H9 (cell line): ENCODE measurements around the gene PLEK. TPM values are rescaled to one million over a fixed set of nuclear protein-coding genes. Genes with fewer than 3 reads are reported as not detected.

Experiments
- DNase-seq: peaks from one replicate; pipeline ENCODE4 v3.0.0-alpha.2; 2017
- H2AFZ ChIP-seq: one replicate; pipeline ENCODE4 v1.6.1; 2013; ENCODE audit warnings: mild to moderate bottlenecking, low read length, control low read depth, moderate library complexity
- H2AK5ac ChIP-seq: 2 replicates; pipeline ENCODE4 v1.6.1; 2013; ENCODE audit warnings: low read length, control low read depth, mixed read lengths; ENCODE audit not compliant: insufficient read length
- H2BK120ac ChIP-seq: one replicate; pipeline ENCODE4 v1.6.1; 2013; ENCODE audit warnings: low read depth, mild to moderate bottlenecking, low read length, control low read depth, inconsistent platforms; ENCODE audit not compliant: poor library complexity, severe bottlenecking
- H2BK12ac ChIP-seq: 2 replicates; pipeline ENCODE4 v1.6.1; 2013; ENCODE audit warnings: low read length, control low read depth, mixed read lengths, low read depth; ENCODE audit not compliant: insufficient read length
- H2BK15ac ChIP-seq: 2 replicates; pipeline ENCODE4 v1.6.1; 2013; ENCODE audit warnings: low read depth, low read length, control low read depth
- H2BK20ac ChIP-seq: one replicate; pipeline ENCODE4 v1.6.1; 2013; ENCODE audit warnings: low read depth, mild to moderate bottlenecking, low read length, control low read depth, inconsistent platforms; ENCODE audit not compliant: poor library complexity, severe bottlenecking
- H2BK5ac ChIP-seq: 2 replicates; pipeline ENCODE4 v1.6.1; 2013; ENCODE audit warnings: low read length, control low read depth, mixed read lengths; ENCODE audit not compliant: insufficient read length
- H3K14ac ChIP-seq: 2 replicates; pipeline ENCODE4 v1.6.1; 2013; ENCODE audit warnings: low read length, control low read depth; ENCODE audit not compliant: insufficient read depth
- H3K18ac ChIP-seq: 2 replicates; pipeline ENCODE4 v1.6.1; 2013; ENCODE audit warnings: low read depth, mild to moderate bottlenecking, mixed read lengths, low read length, control low read depth; ENCODE audit not compliant: insufficient read length
- H3K23ac ChIP-seq: 2 replicates; pipeline ENCODE4 v1.6.1; 2013; ENCODE audit warnings: low read length, control low read depth, mixed read lengths, low read depth; ENCODE audit not compliant: insufficient read length
- H3K23me2 ChIP-seq: 2 replicates; pipeline ENCODE4 v1.6.1; 2013; ENCODE audit warnings: low read depth, mild to moderate bottlenecking, mixed read lengths, low read length, control low read depth; ENCODE audit not compliant: insufficient read length, poor library complexity, severe bottlenecking
- H3K27ac ChIP-seq: 2 replicates; pipeline ENCODE4 v1.5.1; 2013; ENCODE audit warnings: low read length, control low read depth, mixed read lengths, low read depth; ENCODE audit not compliant: insufficient read length
- H3K27me3 ChIP-seq: 2 replicates; pipeline ENCODE4 v1.6.1; 2013; ENCODE audit warnings: low read length, control low read depth, inconsistent platforms; ENCODE audit not compliant: insufficient read depth
- H3K4ac ChIP-seq: 2 replicates; pipeline ENCODE4 v1.6.1; 2013; ENCODE audit warnings: low read depth, mild to moderate bottlenecking, control low read depth, inconsistent platforms, low read length, moderate library complexity
- H3K4me1 ChIP-seq: 2 replicates; pipeline ENCODE4 v1.6.1; 2013; ENCODE audit warnings: low read length, control low read depth, inconsistent platforms; ENCODE audit not compliant: insufficient read depth
- H3K4me2 ChIP-seq: 2 replicates; pipeline ENCODE4 v1.6.1; 2013; ENCODE audit warnings: low read length, control low read depth, mixed read lengths; ENCODE audit not compliant: insufficient read length, insufficient read depth
- H3K56ac ChIP-seq: 2 replicates; pipeline ENCODE4 v1.6.1; 2013; ENCODE audit warnings: low read depth, mild to moderate bottlenecking, mixed read lengths, low read length, control low read depth; ENCODE audit not compliant: insufficient read length
- H3K79me1 ChIP-seq: 2 replicates; pipeline ENCODE4 v1.6.1; 2013; ENCODE audit warnings: low read depth, mild to moderate bottlenecking, moderate library complexity, low read length, control low read depth, inconsistent platforms; ENCODE audit not compliant: insufficient read depth, poor library complexity, severe bottlenecking
- H3K79me2 ChIP-seq: 2 replicates; pipeline ENCODE4 v1.6.1; 2013; ENCODE audit warnings: low read length, control low read depth, inconsistent platforms; ENCODE audit not compliant: insufficient read depth
- H3K9ac ChIP-seq: 2 replicates; pipeline ENCODE4 v1.6.1; 2013; ENCODE audit warnings: low read length, control low read depth, mixed read lengths; ENCODE audit not compliant: insufficient read length; ENCODE audit errors: extremely low read depth
- H3K9me3 ChIP-seq: one replicate; pipeline ENCODE4 v1.6.1; 2013; ENCODE audit warnings: low read depth, low read length, inconsistent platforms; ENCODE audit not compliant: control insufficient read depth
- H3T11ph ChIP-seq: one replicate; pipeline ENCODE4 v1.6.1; 2013; ENCODE audit warnings: mild to moderate bottlenecking, low read length, control low read depth, inconsistent platforms
- H4K20me1 ChIP-seq: one replicate; pipeline ENCODE4 v1.6.1; 2013; ENCODE audit not compliant: control insufficient read depth, insufficient read length, insufficient read depth
- H4K5ac ChIP-seq: 2 replicates; pipeline ENCODE4 v1.6.1; 2013; ENCODE audit warnings: low read depth, mild to moderate bottlenecking, mixed read lengths, low read length, control low read depth; ENCODE audit not compliant: insufficient read length
- H4K8ac ChIP-seq: replicated peaks from 2 replicates; pipeline ENCODE4 v1.6.1; 2013; ENCODE audit warnings: low read length, control low read depth, mixed read lengths, low read depth; ENCODE audit not compliant: insufficient read length
- H4K91ac ChIP-seq: 2 replicates; pipeline ENCODE4 v1.6.1; 2013; ENCODE audit warnings: low read depth, mild to moderate bottlenecking, moderate library complexity, mixed read lengths, low read length, control low read depth; ENCODE audit not compliant: insufficient read length
- H3K27ac Mint-ChIP-seq, 3 experiments: 2 replicates in 2 of 3; 3 replicates in 1 of 3; pipeline ENCODE4 v1.8.0; 2020 to 2021; ENCODE audit warnings: mixed read lengths in 3 of 3, mild to moderate bottlenecking in 1 of 3, moderate library complexity in 1 of 3
- H3K27me3 Mint-ChIP-seq: 2 replicates; pipeline ENCODE4 v1.8.0; 2021; ENCODE audit warnings: low read depth, mild to moderate bottlenecking, moderate library complexity, mixed read lengths
- H3K36me3 Mint-ChIP-seq, 3 experiments: 2 replicates in 2 of 3; 3 replicates in 1 of 3; pipeline ENCODE4 v1.8.0; 2020 to 2021; ENCODE audit warnings: low read depth in 3 of 3, mixed read lengths in 3 of 3; ENCODE audit not compliant: insufficient read depth in 1 of 3
- H3K4me1 Mint-ChIP-seq, 2 experiments: 2 replicates each; pipeline ENCODE4 v1.8.0; 2020; ENCODE audit warnings: mixed read lengths in 2 of 2
- H3K4me3 Mint-ChIP-seq, 2 experiments: 2 replicates in 1 of 2; 3 replicates in 1 of 2; pipeline ENCODE4 v1.8.0; 2020 to 2021; ENCODE audit warnings: mild to moderate bottlenecking in 2 of 2, mixed read lengths in 2 of 2, moderate library complexity in 1 of 2
- H3K9me3 Mint-ChIP-seq, 2 experiments: 2 replicates in 1 of 2; 3 replicates in 1 of 2; pipeline ENCODE4 v1.8.0; 2020; ENCODE audit warnings: mild to moderate bottlenecking in 2 of 2, mixed read lengths in 2 of 2, moderate library complexity in 1 of 2
- CTCF ChIP-seq: fragments of 200-600 bp; sonication (generic); conservative IDR thresholded peaks from 3 replicates; pipeline ENCODE4 v1.8.0; 2021; ENCODE audit warnings: antibody characterized with exemption, mild to moderate bottlenecking
- whole genome bisulfite sequencing: extraction: QIAGEN DNeasy Blood & Tissue Kit; methylation state at CpG from one replicate; pipeline ENCODE4 v1.1.7; 2013; ENCODE audit warnings: missing lambda C conversion rate, low lambda C conversion rate, mixed read lengths; ENCODE audit not compliant: insufficient read length; ENCODE audit errors: extremely low coverage; 5-methylcytosine and 5-hydroxymethylcytosine counted together
- total RNA-seq: library from RNA; stranded (reverse); gene quantifications from 2 replicates; pipeline ENCODE4 v1.2.1, GENCODE V29; 2021

Gene PLEK
- total RNA-seq, 1 experiment from 2014 or later, result not detected

- Mint-ChIP-seq H3K27me3 (peaks cover 3% of the 10 kb centered on the region; the same call in 1 of the 2 replicates), H3K4me1 (peaks cover 5 to 12% of the 10 kb centered on the region in 2 experiments), H3K36me3 (no peaks in the 10 kb centered on the region), H3K4me3 (no peak overlapping the region), H3K27ac (no peak overlapping the region), H3K9me3 (no peaks in the 10 kb centered on the region)
- H4K20me1 ChIP-seq, result no peaks in the 10 kb centered on the region
- H3K4me1 ChIP-seq, result no peaks in the 10 kb centered on the region
- H3K18ac ChIP-seq, result no peak overlapping the region
- no peak overlapping the region for H2BK120ac ChIP-seq
- no peak for DNase-seq
- H3K79me2 ChIP-seq, result no peaks in the 10 kb centered on the region
- no peak overlapping the region for H3K4me2 ChIP-seq
- no peak for TF ChIP-seq CTCF
- no peak overlapping the region for H2BK12ac ChIP-seq
- no peak overlapping the region for H2BK15ac ChIP-seq
- H3K79me1 ChIP-seq, result no peaks in the 10 kb centered on the region
- H3K14ac ChIP-seq, result no peak overlapping the region
- H2BK20ac ChIP-seq, result no peak overlapping the region
- H2AFZ ChIP-seq, result no peak overlapping the region
- no peak overlapping the region for H2AK5ac ChIP-seq
- no peak overlapping the region for H3K23ac ChIP-seq
- H3K4ac ChIP-seq, result no peak overlapping the region
- H3K27ac ChIP-seq, result no peak overlapping the region
- H3K23me2 ChIP-seq, result no peaks in the 10 kb centered on the region
- H4K91ac ChIP-seq, result no peak overlapping the region
- H4K5ac ChIP-seq, result no peak overlapping the region
- H3T11ph ChIP-seq, result no peak overlapping the region
- H3K56ac ChIP-seq, result no peak overlapping the region
- no peak overlapping the region for H3K9ac ChIP-seq
- no peaks in the 10 kb centered on the region for H3K9me3 ChIP-seq
- no peak overlapping the region for H2BK5ac ChIP-seq
- no CpG with 5 or more reads among the region's 8 CpGs for WGBS
- no peaks in the 10 kb centered on the region for H3K27me3 ChIP-seq
- no peak overlapping the region for H4K8ac ChIP-seq
These were observed 32.1 kb upstream of the PLEK start for GRCh38 chr2:68333009-68333408.
